ENCODE data around the gene CDSN.
"Not testable (repeated sequence)": the region's sequence is repeated elsewhere in the genome, so short reads cannot be mapped to it uniquely, and the experiment has no call there.

Gene CDSN, protein sequence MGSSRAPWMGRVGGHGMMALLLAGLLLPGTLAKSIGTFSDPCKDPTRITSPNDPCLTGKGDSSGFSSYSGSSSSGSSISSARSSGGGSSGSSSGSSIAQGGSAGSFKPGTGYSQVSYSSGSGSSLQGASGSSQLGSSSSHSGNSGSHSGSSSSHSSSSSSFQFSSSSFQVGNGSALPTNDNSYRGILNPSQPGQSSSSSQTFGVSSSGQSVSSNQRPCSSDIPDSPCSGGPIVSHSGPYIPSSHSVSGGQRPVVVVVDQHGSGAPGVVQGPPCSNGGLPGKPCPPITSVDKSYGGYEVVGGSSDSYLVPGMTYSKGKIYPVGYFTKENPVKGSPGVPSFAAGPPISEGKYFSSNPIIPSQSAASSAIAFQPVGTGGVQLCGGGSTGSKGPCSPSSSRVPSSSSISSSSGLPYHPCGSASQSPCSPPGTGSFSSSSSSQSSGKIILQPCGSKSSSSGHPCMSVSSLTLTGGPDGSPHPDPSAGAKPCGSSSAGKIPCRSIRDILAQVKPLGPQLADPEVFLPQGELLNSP

DNA sequence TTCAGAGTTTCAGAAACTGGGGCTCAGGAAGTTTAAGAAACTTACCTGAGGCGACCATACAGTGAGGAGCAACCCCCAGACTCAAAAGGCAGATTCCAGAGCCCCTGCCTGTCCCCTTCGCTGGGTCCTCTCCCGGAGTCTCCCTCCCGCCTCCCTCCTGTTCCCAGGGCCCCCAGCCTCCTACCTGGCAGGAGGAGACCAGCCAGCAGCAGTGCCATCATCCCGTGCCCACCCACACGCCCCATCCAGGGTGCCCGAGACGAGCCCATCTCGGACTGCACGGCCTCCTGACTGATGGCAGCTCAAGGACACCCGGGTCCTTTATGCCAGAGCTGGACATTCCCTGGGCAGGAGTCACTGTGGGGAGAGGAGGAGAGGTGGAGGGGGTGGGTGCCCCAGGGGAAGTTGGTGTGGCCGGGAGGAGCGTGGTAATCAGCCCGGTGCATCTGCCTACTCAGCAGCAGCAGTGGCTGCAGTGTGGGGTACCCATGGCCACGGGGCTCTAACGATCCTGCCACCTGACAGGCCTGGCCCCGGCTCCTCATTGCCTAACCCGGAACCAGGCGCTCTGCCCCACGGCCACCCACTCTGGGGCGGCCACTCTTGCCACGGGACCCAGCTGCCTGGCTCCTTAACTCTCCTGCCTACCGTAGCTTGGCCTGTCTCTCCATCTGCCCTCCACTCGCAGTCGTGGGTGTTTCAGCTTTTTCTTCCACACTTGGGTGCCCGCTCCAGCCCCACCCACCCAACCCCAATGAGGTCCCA lies at the start of gene CDSN:
CDSN (minus strand) TSS at position 296 of the 765 bp plus-strand sequence; CDS start at position 269, 27 bp downstream.
- no peak for DNase-seq (ENCODE audit: low read depth in 3 of 3)

DNA sequence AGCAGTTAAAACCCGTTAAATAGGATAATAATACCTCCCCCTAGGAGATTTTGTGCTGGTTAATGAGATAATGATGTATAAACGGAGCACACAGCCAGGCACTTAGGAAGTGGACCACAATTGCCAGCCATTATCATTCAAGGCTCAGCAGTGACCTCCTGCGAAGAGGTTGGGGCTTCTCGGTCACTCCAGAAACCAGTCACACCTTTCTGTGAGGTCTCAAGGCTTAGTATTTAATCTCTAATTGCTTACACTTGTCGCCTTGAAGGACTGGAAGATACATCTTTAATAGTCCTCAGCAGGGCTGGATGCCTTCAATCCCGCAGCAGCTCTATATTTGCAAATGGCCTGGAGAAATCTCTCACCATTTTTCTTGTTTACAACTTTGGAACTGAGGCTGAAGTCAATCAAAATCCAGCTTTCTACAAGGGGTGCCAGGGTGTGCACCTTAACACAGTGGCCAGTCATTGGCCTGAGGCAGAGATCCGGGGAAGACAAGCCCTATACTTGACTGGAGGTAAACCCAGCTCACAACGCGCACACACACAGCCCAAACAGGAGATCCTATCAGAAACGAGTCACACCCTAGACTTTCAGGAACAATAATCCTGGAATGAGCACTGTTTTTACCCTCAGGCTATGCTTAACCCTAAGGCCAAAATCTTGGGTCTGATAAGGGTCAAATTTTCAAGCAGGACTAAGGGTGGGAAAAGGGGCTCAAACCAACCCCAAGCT lies 49.0 kb upstream of the CDSN start:
- DNase-seq (ENCODE audit: low read depth in 3 of 3), result no peak

DNA sequence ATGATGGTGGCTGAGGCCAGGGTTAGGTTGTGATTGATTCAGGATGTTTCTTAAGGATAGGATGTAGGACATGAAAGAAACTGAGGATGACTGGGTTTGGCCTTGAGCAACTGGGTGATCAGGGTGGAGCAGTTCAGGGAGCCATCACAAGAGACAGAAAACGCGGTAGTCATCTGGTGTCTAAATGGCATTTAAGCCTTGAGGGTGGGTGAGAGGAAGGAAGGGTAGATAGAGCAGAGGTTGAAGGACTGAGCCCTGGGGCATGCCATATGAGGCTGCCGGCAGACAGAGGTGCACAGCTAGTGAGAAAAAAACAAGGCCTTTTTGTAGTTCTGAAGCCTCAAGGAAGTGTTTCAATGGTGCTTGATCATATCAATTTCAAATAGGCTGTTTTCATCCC lies 48.4 kb upstream of the CDSN start:
- no peak for DNase-seq (ENCODE audit: low read depth in 3 of 3)

DNA sequence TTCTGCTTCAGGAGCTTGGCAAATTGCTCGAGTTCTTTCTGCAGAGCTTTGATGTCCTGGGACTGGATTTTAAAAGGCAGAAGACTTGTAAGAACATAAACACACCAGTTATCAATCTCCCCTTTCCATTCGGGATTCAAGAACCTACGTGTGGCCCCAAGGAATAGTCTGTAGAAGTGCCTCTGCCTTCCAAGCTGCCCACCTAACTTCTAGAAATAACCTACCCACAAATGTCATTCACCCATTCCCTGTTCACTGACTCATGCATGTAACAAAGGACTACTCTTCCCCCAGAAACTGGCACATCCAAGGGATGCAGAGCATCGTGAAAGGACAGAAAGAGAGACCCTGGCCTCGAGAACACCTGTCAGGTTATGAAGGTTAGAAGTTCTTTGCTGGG lies 45.7 kb upstream of the CDSN start:
- DNase-seq (ENCODE audit: low read depth in 3 of 3), result no peak

DNA sequence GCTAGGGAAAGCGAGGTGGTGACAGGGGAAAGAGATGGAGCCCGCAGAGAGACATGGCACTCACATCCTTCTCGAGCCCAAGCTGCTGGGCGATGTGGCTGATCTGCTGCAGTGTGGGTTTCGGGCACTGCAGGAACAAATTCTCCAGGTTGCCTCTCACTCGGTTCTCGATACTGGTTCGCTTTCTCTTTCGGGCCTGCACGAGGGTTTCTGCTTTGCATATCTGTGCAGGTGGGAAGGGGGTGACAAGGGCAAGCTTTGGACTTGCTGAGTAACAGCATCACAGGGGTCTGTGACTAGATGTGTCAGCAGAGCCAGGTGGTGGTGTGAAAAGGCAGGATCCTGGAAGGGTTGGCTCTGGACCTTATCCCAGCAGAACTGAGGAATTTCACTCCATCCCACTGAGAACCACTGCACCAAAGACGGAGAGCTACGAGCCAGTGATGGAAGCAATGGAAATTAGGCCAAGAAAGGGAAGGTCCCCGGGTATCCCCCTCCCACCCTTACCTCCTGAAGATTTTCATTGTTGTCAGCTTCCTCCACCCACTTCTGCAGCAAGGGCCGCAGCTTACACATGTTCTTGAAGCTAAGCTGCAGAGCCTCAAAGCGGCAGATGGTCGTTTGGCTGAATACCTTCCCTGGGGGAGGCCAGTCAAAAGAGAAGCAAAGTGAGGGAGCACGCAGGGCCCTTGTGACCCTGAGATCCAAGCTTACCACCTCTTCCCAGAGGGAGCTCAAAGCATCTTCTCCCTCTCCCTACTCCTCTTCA lies 45.0 kb upstream of the CDSN start:
- DNase-seq (ENCODE audit: low read depth in 3 of 3), result not testable (repeated sequence)

DNA sequence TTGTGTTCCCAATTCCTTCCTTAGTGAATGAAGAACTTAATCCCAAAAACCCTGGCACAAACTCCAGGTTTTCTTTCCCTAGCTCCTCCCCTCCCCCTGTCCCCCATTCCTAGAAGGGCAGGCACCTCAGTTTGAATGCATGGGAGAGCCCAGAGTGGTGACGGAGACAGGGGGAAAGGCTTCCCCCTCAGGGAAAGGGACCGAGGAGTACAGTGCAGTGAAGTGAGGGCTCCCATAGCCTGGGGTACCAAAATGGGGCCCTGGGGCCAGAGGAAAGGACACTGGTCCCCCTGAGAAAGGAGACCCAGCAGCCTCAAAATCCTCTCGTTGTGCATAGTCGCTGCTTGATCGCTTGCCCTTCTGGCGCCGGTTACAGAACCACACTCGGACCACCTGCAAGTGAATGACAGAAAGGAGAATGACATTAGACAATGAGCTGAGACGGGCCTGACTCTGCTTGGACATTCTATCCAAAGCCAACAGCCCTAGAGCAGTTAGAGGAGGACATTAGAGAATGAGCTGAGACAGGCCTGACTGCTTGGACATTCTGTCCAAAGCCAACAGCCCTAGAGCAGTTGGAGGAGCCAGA lies 44.3 kb upstream of the CDSN start:
- DNase-seq (ENCODE audit: low read depth in 3 of 3), result not testable (repeated sequence)

DNA sequence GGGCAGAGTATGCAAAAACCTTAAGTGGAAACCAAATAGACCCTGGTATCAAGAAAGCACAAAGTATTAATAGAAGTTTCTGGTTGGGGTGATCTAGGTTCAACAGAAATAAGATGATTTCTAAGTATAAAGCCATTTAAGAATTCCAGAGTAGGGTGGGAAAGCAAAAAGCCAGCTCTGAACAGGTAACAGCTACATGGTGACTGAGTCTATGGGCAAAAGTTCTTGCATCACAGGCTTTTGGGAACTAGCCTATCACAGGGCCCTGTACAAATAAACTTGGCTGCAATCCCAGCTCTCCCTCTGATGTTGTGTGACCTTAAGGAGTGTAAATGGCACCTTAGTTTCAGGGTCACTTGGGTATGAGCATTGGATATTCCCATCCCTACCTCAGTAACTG lies 43.7 kb upstream of the CDSN start:
- no peak for DNase-seq (ENCODE audit: low read depth in 3 of 3)

DNA sequence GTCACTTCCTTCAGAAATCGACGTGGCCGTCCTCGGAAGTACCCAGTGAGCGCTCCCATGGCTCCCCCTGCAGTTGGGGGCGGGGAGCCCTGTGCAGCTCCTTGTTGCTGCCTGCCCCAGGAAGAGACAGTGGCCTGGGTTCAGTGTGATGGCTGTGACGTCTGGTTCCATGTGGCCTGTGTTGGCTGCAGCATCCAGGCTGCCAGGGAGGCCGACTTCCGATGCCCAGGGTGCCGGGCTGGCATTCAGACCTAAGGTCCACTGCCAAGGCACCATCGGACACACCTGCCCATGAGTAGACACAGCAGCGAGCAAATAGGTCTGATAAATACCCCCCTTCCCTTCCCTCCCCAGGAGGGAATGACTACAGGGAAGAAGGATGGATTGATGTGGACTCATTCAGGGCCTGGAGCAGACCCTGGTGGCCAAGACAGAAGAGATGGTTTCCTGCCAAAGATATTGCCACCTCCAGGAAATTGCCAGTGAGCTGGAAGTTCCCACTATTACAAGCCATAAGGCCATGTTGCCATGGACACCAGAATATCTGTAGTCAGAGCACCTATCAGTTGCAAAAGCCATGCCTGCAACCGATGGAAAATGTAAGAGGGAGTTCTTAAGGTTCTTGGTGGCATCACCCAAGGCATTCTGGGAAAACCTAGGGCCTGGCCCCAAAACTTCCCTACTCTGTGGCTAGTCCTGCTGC lies 42.4 kb upstream of the CDSN start:
- no peak for DNase-seq (ENCODE audit: low read depth in 3 of 3)

DNA sequence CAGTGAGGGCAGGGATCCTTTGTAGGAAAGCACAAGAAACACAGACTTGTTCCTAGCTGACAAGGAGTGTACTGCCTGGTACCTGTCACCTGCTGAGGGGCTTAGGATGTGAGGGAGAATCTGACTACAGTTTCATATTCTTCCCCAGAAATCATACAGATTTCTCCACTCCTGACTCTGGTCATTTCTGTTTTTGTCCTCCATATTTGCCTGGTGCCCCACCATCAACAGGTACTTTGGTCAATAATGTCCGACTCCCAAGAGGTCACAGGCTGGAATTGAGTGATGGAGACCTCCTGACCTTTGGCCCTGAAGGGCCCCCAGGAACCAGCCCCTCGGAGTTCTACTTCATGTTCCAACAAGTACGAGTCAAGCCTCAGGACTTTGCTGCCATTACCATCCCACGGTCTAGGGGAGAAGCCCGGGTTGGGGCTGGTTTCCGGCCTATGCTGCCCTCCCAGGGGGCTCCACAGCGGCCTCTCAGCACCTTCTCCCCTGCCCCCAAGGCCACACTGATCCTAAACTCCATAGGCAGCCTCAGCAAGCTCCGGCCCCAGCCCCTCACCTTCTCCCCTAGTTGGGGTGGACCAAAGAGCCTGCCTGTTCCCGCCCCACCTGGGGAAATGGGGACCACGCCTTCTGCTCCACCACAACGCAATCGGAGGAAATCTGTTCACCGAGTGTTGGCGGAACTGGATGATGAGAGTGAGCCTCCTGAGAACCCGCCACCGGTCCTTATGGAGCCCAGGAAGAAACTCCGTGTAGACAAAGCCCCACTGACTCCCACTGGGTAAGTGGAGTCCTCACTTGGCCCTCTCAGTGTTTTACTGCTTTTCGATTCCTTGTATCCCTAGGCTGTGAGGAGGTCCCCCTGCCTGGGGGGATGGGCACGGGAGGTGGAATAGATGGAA lies 41.2 kb upstream of the CDSN start:
- no peak for DNase-seq (ENCODE audit: low read depth in 3 of 3)

DNA sequence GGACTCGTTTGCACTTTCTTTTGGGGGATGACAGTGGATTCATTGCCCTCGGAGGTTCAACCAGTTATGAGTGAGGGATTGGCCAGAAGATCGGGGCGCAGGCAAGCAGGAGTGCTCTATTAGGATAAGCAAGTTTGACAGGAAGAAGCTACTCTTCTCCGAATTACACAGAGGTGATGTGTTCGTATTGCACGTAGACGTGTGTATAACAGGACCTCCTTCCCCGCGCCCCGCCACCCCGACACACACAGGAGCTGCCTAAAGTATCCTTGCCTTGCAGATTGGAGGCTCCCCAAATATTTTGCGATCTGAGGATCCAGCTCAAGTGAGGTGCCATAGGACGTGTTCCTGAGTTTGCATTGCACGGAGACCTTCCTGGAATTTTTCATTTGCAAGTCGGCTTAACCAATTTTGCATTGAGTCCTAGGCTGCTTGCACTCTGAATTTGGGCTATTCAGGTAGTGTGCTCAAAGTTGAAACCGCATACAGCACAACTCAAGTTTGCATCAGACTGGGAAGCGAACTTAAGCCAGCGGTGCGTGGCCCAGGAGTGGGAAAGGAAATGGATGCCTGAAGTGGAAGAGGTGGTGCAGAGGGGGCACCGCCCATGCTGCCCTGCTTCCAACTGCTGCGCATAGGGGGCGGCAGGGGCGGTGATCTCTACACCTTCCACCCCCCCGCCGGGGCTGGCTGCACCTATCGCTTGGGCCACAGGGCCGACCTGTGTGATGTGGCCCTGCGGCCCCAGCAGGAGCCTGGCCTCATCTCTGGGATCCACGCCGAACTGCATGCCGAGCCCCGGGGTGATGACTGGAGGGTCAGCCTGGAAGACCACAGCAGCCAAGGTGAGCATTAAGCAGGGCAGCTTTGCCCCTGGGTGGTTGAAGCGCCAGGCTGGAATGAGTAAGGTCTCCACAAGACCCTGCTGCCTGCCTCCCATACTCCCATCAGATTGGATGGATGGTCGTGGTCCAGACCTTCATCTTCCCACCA lies 38.9 kb upstream of the CDSN start:
- peak in 1 of 3 donors; percentile 15 for DNase-seq (ENCODE audit: low read depth in 3 of 3)

DNA sequence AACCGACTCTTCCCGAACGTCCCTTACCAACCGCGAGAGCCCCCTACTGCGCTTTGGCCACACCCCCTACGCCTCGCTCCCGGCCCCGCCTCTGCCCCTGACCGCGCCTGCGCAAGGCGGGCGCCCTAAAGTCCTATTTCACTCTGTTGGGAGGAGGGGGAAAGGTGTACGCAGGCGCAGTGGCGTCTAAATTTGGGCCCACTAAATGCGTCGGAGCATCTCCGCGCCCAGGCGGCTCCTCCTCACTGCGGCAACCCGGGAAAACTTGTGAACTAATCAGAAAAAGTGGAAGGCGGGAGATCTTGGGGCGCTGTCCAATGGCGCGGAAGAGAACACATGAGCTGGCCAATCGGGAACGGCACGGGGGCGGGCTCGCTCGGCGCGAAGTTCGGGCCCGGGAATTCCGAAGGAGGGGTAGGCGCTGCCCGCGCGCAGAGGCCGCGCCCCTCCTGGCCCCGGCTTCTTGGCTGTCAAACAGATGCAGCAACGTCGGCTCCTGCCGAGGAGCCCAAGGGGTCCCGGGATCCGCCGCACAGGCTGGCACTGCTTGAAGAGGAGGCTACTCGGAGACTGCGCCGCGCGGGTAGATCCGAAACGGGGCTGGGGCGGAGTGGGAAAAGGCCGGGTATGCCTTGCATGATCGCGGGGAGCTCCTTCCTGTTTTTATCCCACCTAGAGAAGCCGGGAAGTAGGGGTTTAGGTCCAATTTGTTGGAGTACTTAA lies 38.1 kb upstream of the CDSN start, which contains the start of gene TCF19:
TCF19 (plus strand) TSS at position 450 of the 723 bp plus-strand sequence. CDS start 881 bp downstream, outside the sequence.
- peak; percentile 96 to 99 (median 99) for DNase-seq (ENCODE audit: low read depth in 3 of 3)

DNA sequence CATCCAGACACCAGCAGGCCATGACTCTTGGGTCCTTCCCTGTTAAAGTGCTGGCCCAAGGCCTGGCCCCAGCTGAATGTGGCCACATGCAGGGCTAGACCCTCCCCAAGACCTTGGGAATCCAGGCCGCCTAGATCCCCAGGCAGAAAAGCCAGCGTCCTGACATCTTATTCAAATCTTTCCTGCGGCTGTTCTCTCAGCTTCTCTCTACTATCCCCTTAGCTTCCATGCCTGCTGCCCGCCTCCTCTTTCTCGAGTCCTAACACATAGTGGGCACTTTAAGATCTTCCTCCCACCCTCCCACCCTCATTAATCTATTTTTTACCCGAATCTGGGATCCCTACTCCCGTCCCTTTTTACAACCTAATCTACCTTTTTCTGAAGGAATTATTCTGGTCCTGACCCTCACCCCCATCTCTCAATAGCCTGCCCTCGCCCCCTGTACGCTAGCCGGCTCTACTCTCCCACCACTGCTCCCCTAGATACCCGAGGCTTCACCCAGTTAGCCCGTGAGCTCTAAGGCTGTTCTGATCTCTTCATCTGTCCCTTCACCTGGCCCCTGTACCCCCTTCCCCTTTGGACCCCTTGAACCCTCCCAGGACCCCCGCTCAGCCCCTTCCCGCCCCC lies 37.4 kb upstream of the CDSN start, which contains the start of gene CCHCR1:
CCHCR1 (minus strand) TSS at position 290 of the 627 bp plus-strand sequence; CDS start at position 88, 202 bp downstream.
- no peak for DNase-seq (ENCODE audit: low read depth in 3 of 3)

DNA sequence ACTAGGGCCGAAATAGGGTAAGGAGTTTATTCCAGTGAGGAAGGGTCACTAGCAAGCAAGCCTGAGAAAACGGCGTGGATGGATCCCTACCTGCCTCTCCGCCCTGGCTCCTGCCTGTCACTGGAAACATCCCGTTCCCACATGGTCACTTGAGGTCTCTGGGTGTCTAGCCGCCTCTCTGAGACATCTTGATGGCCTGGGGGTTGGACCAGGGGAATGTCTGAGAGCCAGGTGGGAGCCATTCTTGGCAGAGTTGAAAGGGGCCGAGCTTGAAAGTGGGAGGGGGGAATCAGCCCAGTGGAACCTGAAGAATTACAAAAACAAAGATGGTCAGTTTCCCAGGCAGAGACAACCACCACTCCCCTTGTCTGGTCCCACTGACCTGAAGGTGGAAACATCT lies 36.4 kb upstream of the CDSN start:
- no peak for DNase-seq (ENCODE audit: low read depth in 3 of 3)

DNA sequence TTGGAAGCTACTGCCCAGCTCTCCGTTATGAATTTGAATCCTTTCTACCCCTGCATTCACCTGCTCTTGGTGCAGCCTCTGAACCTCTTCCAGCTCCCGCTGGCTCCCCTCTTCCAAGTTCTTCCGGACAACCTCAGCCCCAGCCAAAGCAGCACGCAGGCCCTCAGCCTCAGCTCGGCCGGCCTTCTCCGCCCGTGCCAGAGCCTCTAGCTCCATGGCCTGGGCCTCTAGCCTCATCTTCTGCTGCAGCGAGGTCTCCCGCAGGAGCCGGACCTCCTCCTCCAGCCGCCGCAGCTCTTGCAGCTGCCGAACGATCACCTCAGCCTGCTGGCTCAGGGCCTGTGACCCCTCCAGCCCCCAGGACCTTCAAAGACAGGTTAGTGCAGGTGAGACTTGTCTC lies 34.2 kb upstream of the CDSN start:
- DNase-seq (ENCODE audit: low read depth in 3 of 3), result no peak

DNA sequence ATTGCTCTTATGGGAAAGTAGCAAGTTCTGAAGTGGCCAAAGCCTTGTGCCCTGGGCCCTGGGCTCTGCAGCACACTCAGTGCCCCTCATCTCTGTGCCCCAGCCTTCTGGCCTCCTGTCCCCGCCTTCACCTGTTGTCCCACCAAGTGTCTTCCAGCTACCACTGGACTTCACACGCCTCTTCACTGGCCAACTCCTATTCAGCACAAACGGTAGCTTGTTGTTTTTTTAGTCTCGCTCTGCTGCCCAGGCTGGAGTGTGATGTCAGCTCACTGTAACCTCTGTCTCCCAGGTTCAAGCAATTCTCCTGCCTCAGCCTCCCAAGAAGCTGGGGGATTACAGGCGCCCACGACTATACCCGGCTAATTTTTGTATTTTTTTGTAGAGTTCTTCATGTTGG lies 32.5 kb upstream of the CDSN start:
- no peak for DNase-seq (ENCODE audit: low read depth in 3 of 3)

DNA sequence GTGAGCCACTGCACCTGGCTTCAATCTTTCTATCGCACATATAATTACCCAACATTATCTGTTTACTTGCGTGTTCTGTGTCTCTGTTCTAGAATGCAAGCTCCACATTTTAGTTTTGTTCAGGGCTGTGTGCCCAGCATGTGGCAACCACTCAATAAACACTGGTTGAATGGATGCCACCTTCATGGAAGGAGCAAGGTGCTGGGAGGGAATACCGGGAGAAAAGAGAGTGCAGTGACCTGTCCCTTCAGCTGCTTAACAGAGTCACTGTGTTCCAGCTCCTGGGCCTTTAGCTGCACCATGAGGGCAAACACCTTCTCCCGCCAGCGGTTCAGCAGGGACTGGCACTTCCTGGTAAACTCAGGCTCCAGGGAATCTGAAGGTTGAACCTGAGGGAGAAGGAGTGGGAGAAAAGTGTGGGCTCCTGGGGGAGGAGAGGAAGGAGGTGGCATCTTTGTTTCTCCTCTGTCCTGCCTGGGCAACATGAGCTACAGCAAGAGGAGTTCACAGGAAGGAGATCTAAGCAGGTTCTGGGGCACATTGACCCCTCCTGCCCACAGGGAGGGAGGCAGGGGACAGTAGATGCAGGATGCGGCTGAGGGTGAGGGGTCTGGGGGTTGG lies 29.7 kb upstream of the CDSN start:
- no peak for DNase-seq (ENCODE audit: low read depth in 3 of 3)
